ENCODE data around the gene CACNA1C. TPM values are rescaled to one million over a fixed set of nuclear protein-coding genes. Genes with fewer than 3 reads are reported as not detected.
"Not testable (repeated sequence)": the region's sequence is repeated elsewhere in the genome, so short reads cannot be mapped to it uniquely, and the experiment has no call there.

The CACNA1C gene
- total RNA-seq, 2 donors from 2014 or later = 0.84 to 10.2 TPM

- Histone ChIP-seq H3K9ac (ENCODE audit: low read depth in 2 of 2, low read length in 2 of 2) (no peak overlapping the region), H3K27ac (no peak overlapping the region), H3K4me3 (no peak overlapping the region), H3K9me3 (no peaks in the 10 kb centered on the region), H3K27me3 (no peaks in the 10 kb centered on the region), H3K4me1 (no peaks in the 10 kb centered on the region), H3K36me3 (no peaks in the 10 kb centered on the region)
- DNase-seq = no peak
- intact Hi-C loops (cut with DNase I) = no loop called here
- no peak for TF ChIP-seq CTCF (IDR thresholded peaks at IDR 0.05)
These were observed 434.0 kb downstream of the CACNA1C start for GRCh38 chr12:2486796-2487195.

GRCh38 chr12:2487278-2487677, 434.5 kb downstream of the CACNA1C start:
- Histone ChIP-seq H3K27ac (no peak overlapping the region), H3K4me1 (no peaks in the 10 kb centered on the region), H3K36me3 (no peaks in the 10 kb centered on the region), H3K9ac (ENCODE audit: low read depth in 2 of 2, low read length in 2 of 2) (no peak overlapping the region), H3K27me3 (no peaks in the 10 kb centered on the region), H3K9me3 (no peaks in the 10 kb centered on the region), H3K4me3 (no peak overlapping the region)
- intact Hi-C loops (cut with DNase I) = no loop called here
- TF ChIP-seq CTCF (IDR thresholded peaks at IDR 0.05) = no peak
- DNase-seq = no peak

- DNase-seq = no peak
- no peaks in the 10 kb centered on the region for H3K27me3 ChIP-seq
- no peaks in the 10 kb centered on the region for H3K4me1 ChIP-seq
- no peaks in the 10 kb centered on the region for H3K9me3 ChIP-seq
- TF ChIP-seq CTCF (IDR thresholded peaks at IDR 0.05) = no peak
- H3K27ac ChIP-seq = no peak overlapping the region
- intact Hi-C loops (cut with DNase I) = no loop called here
- H3K4me3 ChIP-seq = no peak overlapping the region
- no peaks in the 10 kb centered on the region for H3K36me3 ChIP-seq
- no peak overlapping the region for H3K9ac ChIP-seq (ENCODE audit: low read depth in 2 of 2, low read length in 2 of 2)
These were observed 435.3 kb downstream of the CACNA1C start for GRCh38 chr12:2488131-2488530.

GRCh38 chr12:2488596-2488995, 435.8 kb downstream of the CACNA1C start:
- Histone ChIP-seq H3K27me3 (no peaks in the 10 kb centered on the region), H3K27ac (no peak overlapping the region), H3K36me3 (no peaks in the 10 kb centered on the region), H3K4me3 (no peak overlapping the region), H3K9ac (ENCODE audit: low read depth in 2 of 2, low read length in 2 of 2) (no peak overlapping the region), H3K4me1 (no peaks in the 10 kb centered on the region), H3K9me3 (no peaks in the 10 kb centered on the region)
- TF ChIP-seq CTCF (IDR thresholded peaks at IDR 0.05) = no peak
- DNase-seq = no peak
- intact Hi-C loops (cut with DNase I) = no loop called here

- no peak for TF ChIP-seq CTCF (IDR thresholded peaks at IDR 0.05)
- no peaks in the 10 kb centered on the region for H3K4me1 ChIP-seq
- no peak overlapping the region for H3K4me3 ChIP-seq
These were observed 436.5 kb downstream of the CACNA1C start for GRCh38 chr12:2489275-2489674.

GRCh38 chr12:2490831-2491230, 438.0 kb downstream of the CACNA1C start:
- intact Hi-C loops (cut with DNase I) = no loop called here
- no peak for DNase-seq
- H3K4me1 ChIP-seq = no peaks in the 10 kb centered on the region

More at GRCh38 chr12:2489275-2489674, 436.5 kb downstream of the CACNA1C start:
- DNase-seq = no peak
- intact Hi-C loops (cut with DNase I) = no loop called here
- Histone ChIP-seq H3K9me3 (no peaks in the 10 kb centered on the region), H3K27me3 (no peaks in the 10 kb centered on the region), H3K9ac (ENCODE audit: low read depth in 2 of 2, low read length in 2 of 2) (no peak overlapping the region), H3K36me3 (no peaks in the 10 kb centered on the region), H3K27ac (no peak overlapping the region)

GRCh38 chr12:2491349-2491748, 438.6 kb downstream of the CACNA1C start:
- H3K4me3 ChIP-seq; H3K27ac ChIP-seq; DNase-seq; H3K27me3 ChIP-seq; intact Hi-C loops (cut with DNase I); H3K4me1 ChIP-seq; H3K36me3 ChIP-seq; H3K9ac ChIP-seq (ENCODE audit: low read depth in 2 of 2, low read length in 2 of 2); H3K9me3 ChIP-seq: not testable (repeated sequence)

More at GRCh38 chr12:2490831-2491230, 438.0 kb downstream of the CACNA1C start:
- H3K4me3 ChIP-seq = no peak overlapping the region
- no peaks in the 10 kb centered on the region for H3K36me3 ChIP-seq
- H3K9ac ChIP-seq (ENCODE audit: low read depth in 2 of 2, low read length in 2 of 2) = no peak overlapping the region
- H3K27me3 ChIP-seq = no peaks in the 10 kb centered on the region
- H3K27ac ChIP-seq = no peak overlapping the region
- no peak for TF ChIP-seq CTCF (IDR thresholded peaks at IDR 0.05)
- H3K9me3 ChIP-seq = no peaks in the 10 kb centered on the region
